Measurements from ENCODE around the gene DMBT1. TPM values are rescaled to one million over a fixed set of nuclear protein-coding genes. Genes with fewer than 3 reads are reported as not detected.

Gene DMBT1
- not detected in 2 replicates for total RNA-seq

DNA sequence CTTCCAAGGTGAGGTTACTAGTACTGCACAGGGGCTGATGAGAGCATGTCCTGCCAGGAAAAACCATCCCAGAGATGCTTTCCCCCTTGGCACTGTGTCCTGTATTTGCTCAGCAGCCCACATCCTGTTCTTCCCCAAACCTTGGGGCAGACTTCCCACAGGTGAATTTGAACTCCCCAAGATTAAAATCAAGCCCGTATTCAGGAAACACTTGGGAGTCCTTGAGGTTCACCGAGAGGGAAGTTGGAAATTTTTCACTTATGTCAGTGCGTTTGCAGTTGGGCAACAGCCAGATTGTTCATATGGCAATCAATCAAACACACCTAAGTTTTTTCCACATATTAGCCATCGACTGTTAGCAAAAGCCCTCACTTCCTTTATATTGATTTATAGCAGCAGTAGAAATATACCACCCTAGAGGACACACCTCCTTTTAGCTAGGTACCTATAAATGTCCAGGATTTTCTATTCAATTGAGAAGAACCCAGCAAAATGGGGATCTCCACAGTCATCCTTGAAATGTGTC, at the start of gene DMBT1:
TSS of gene DMBT1 (plus strand) at position 476 of the 526 bp plus-strand sequence. CDS start at position 493, 17 bp downstream.
- intact Hi-C loops (cut with micrococcal nuclease): loop anchor here (10.0 kb wide), 1 partner anchor 1004 kb away; no protein-coding TSS in a partner anchor

DNA sequence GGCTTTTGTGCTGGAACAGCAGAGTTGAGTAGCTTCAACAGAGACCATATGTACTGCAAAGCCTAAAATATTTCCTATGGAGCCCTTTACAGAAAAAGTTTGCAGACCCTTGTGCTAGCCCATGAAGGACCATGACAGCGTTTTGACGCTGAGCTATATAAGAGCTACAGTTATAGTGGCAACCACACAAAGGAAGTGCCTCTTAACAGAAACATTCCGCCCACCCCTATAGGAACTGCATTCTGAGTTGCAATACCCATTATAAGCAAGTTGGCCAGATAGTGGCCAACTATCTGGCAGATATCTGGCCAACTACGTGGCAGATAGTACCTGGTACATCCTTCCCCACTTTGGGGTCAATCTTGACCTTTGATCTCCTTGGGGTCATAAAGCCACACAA, 47.5 kb upstream of the DMBT1 start:
- intact Hi-C loops (cut with micrococcal nuclease): no loop called here

DNA sequence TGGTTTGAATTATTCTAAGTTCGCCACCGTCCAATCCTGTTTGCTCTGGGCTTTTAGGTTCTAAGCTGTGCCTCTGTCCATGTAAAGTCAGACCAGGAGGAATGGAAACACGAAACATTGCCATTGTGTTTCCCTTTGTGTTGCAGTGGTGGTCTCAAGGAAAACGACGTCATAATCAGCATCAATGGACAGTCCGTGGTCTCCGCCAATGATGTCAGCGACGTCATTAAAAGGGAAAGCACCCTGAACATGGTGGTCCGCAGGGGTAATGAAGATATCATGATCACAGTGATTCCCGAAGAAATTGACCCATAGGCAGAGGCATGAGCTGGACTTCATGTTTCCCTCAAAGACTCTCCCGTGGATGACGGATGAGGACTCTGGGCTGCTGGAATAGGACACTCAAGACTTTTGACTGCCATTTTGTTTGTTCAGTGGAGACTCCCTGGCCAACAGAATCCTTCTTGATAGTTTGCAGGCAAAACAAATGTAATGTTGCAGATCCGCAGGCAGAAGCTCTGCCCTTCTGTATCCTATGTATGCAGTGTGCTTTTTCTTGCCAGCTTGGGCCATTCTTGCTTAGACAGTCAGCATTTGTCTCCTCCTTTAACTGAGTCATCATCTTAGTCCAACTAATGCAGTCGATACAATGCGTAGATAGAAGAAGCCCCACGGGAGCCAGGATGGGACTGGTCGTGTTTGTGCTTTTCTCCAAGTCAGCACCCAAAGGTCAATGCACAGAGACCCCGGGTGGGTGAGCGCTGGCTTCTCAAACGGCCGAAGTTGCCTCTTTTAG, 46.3 kb upstream of the DMBT1 start:
- intact Hi-C loops (cut with micrococcal nuclease): no loop called here

DNA sequence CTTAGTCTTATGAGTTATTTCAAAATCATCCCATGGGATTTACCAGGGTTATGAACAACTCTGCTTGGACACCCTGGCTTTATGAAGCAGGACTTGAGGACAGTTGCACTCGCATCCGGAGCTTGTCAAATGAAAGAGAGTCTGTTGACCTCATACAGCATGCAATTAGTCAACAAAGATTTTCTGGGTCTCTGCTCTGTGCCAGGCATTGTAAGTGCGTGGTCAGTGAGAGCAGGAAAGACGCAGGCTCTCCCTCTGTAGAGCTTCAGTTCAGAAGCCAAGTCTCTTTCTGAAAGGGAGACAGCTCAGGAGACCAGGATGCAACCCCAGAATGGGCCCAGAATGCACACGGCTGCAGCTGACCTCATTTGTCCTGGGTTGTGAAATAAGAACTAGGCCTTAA, 45.5 kb upstream of the DMBT1 start:
- intact Hi-C loops (cut with micrococcal nuclease): no loop called here

DNA sequence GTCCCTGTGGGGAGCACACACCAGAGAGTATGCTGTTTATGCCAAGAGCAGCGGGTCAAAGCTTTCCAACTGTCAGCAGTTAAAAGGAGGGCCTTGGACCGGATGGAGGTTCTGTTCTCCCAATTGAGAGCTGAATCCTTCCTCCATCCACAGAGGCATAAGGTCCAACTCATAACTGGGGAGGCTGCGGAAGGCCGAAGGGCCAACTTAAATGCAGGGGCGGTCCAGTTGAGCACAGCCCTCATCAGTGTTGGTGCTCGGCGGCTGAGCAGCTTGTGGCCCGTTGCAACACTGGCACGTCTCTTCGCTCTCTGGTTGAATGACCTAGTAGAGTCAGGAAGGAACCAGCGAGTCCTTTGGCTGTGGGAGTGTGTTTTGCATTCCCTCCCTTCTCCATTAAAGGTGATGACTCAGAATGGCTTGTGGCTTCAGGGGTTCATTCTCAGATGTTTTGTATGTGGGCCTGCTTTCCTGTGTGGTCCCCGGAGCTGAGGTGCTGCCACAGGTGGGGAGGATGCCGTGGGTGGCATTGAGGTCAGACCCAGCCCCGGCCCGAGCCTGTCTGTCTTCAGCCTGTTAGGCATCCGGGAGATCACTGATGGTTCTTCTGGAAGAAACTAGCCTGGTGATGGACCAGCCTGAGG, 44.8 kb upstream of the DMBT1 start:
- intact Hi-C loops (cut with micrococcal nuclease): loop anchor here (2.0 kb wide), 1 partner anchor 49 kb away; no protein-coding TSS in a partner anchor

DNA sequence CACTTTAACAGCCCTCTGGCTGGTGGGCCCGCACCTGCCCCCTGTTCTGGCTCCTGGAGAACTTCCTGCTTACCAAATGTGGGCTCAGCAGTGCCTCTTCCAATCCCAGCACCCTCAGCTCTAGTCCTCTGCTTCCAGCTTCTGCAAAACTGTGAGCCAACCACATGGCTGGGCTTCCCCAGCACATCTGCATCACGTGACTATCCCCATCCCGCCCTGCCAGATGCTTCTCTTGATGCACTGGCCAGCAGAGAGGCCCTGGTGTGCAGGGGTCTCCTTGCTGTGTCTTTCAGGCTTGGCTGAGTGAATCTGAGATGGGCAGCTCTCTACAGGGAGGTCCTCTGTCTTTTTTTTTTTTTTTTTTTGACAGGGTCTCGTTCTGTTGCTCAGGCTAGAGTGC, 43.8 kb upstream of the DMBT1 start:
- intact Hi-C loops (cut with micrococcal nuclease): loop anchor here (2.0 kb wide), 1 partner anchor 48 kb away; no protein-coding TSS in a partner anchor

DNA sequence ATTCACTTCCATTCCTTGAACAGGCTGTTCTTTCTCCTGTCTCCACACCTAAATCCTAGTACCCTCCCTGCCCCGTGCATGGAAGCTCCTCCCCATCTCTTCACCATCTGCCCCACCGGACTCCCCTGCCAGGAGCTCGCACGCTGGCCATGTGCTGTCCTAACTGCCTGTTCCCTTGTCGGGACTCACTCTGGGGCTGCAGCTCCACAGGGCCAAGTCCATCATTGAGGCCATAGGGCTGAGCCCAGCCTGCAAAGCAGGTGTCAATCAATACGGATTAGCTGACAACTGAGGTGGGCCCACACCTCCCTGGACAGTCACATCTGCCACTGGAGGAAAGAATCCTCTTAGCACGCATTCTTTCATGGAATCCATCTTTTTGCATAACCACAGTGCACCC, 41.4 kb upstream of the DMBT1 start:
- intact Hi-C loops (cut with micrococcal nuclease): no loop called here

DNA sequence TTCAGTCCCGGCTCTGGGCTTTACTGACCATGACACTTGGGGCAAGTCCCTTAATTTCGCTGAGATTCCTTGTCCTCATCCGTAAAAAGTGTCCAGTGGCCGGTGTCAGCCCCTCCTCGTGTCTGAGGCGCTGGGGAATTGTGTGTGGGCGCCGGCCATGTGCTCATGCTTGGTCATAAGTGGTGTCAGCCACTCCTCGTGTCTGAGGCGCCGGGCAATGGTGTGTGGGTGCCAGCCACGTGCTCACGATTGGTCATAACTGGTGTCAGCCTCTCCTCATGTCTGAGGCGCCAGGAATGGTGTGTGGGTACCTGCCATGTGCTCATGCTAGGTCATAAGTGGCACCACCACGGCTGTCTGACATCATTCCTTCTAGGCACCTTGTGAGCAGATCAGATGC, 40.7 kb upstream of the DMBT1 start:
- intact Hi-C loops (cut with micrococcal nuclease): no loop called here

DNA sequence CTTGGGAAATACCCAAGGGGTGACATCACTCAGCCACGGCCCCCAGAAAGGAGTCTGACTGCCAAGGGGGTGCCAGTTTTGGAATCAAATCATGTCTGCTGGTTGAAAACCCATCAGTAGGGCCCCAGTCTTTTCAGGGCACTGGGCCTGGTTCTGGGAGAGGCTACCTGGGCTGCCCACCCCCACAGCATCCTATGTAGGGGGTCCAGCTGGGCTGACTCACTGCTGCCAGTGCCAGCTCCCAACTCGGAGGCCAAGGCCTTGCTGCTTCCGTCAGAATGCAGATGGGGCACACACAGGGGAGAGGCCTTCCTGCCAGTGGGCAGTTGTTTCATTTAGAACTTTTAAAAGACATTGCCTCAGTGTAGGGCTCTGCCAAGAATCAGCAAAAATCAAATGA, 39.5 kb upstream of the DMBT1 start:
- intact Hi-C loops (cut with micrococcal nuclease): no loop called here

DNA sequence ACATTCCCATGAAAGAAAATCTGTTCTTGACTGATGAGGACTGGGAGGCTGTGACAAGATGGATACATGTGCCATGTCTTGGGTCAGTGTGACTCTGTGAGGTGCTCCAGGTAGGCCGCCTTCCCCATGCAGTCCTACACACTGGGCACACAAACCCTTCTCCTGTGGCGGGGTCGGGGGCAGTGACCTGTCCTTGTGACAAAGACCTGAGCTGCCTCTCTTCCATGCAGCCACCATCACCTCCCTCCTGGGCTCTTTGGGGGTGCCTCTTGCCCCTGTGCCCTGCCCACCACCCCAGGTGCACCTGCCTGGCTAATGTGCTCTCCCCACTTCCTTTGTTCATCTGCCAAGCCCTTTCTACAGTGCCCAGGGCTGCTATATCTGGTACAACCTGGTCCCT, 35.7 kb upstream of the DMBT1 start:
- intact Hi-C loops (cut with micrococcal nuclease): loop anchor here (2.0 kb wide), 1 partner anchor 40 kb away; no protein-coding TSS in a partner anchor

DNA sequence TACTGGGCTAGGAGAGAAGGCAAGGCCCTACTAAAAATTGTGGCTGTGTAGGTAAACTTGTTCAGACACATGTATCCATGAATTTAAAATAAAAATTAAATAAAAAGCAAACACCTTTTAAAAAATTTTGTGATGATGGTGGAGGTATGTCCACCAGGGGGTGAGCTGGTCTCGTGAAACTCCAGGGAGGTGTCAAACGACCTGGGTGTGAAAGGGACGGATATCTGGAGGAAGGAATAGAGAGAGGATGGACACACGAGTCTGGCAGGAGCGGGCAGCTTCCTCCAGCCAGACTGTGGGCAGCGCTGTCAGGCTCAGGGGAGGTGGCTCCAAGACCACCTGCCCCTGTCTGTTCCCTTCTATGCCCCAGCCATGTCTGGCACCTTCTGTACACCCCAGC, 34.8 kb upstream of the DMBT1 start:
- intact Hi-C loops (cut with micrococcal nuclease): loop anchor here (2.0 kb wide), 1 partner anchor 39 kb away; no protein-coding TSS in a partner anchor

DNA sequence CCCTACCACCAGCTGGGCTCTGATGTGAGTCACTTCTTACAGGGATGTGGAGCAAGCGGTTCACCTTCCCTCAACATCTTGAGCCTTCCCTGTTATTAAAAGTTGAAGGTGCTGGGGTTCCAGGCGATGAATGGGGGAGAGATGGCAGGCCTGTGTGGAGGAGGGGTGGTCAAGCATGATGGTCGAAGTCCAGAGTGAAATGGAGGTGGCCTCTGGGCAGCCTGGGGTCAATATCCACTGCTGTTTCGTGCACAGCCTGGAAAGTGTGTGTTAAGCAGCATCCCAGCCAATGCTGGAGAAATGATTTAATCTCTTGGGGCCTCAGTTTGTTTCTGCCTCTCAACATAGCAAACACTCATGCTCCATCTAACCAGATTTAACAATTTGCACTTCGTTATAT, 33.7 kb upstream of the DMBT1 start:
- intact Hi-C loops (cut with micrococcal nuclease): no loop called here

DNA sequence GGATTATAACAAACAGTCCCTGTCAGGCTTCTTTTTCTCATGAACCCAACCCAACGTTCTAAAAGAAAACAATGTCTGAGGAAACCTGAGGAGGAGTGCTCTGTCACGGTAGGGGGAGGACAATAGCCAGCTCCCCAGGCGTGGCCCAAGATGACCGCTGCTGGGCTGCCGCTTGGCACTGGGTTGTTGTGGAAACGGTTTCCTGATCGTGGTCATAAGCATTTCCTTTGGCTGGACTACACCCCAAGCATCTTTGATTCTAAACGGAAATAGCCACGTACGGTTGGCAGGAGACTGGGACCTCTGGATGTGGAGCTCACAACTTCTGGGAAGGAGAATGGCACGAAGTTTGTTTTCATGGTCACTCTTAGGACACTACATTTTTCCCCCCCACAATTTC, 30.4 kb upstream of the DMBT1 start:
- intact Hi-C loops (cut with micrococcal nuclease): no loop called here

DNA sequence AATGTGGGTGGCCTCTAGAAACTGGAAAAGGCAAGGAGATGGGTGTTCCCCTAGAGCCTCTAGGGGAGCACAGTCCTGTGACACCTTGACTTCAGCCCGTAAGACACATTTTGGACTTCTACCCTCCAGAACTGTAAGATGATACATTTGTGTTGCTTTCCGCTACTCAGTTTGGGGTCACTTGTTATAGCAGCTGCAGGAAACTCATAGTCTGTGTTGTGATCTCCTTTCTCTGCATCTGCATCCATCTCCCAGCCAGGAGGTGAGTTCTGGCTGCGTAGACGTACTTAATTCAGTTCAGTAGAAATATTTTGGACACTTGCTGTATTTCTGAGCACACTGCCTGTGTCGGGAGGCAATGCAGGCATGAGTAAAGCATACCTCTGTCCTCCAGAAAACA, 29.3 kb upstream of the DMBT1 start:
- intact Hi-C loops (cut with micrococcal nuclease): no loop called here

DNA sequence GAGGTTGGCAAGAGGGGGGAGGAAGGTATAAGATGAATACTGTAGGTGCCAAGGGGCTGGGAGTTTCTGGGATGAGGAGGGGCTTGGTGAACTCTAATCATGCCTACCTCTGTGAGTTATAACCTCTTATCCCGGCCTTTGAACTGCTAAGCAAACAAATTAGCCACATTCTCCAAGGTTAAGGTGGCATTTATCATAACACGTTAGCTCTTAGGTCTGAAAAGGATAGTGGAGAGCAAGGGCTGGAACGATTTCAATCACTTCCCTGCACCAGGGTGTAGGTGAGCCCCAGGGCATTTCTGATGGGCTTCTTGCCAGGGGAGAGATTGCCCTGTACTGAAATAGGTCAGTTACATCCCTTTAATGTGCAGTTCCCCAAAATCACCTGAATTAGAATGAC, 28.6 kb upstream of the DMBT1 start:
- intact Hi-C loops (cut with micrococcal nuclease): no loop called here

DNA sequence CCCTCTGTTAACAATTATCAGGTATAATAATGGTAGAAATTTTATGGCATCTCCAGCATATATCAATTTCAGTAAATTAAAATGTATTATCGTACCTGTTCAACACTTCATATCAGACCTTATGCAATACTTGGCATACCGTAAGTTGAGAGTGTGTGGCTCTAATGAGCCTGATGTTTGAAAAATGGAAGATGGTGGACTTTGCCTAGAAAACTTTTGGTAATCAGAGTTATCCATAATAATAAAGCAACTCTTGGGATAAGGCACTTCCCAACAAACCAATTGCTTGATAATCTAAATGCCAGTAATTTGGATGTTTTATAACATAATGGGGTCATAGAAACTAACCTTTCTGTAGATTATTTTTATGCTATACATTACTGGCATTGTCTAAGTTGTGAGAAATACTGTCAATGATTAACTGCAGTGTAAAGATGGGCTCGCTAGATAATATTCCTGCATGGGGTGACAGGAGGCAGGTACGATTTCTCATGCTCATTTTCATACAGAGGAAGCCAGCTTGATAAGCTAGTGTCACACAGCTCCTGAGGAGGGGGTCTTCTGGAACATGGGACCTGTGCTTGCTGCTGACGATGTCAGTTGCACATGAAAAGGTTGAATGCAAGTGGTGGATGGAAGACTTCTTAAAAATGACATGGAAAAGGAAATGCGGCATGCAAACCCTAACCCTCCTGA, 27.8 kb upstream of the DMBT1 start:
- intact Hi-C loops (cut with micrococcal nuclease): no loop called here

DNA sequence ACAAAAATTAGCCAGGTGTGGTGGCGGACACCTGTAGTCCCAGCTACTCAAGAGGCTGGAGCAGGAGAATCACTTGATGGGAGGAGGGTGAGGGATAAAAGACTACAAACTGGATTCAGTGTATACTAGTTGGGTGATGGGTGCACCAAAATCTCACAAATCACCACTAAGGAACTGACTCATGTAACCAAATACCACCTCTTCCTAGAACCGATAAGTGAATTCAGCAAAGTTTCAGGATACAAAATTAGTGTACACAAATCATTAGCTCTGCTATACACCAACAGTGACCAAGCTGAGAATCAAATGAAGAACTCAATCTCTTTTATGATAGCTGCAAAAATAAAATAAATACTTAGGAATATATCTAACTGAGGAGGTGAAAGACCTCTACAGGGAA, 23.0 kb upstream of the DMBT1 start:
- intact Hi-C loops (cut with micrococcal nuclease): no loop called here

DNA sequence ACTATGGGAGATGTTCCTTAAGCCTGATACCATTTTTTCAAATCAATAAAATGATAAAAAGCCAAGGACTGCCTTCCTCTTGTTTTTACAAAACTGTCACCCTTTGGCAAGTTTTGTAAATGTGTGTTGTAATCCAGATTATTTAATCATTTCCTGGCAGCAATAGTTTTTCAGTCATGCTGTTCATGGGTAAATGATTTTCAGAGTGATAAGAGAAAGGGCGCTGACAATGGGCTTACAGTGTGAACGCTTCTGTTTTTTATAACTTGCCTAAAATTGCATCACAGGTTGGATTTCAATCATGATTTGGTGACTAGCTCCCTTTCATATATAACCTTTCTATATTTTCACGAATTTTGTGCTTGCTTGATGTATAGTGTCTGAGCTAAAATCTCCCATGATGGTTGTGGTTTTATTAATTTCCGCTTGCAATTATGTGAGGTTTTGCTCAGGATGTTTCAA, 19.0 kb upstream of the DMBT1 start:
- intact Hi-C loops (cut with micrococcal nuclease): no loop called here

DNA sequence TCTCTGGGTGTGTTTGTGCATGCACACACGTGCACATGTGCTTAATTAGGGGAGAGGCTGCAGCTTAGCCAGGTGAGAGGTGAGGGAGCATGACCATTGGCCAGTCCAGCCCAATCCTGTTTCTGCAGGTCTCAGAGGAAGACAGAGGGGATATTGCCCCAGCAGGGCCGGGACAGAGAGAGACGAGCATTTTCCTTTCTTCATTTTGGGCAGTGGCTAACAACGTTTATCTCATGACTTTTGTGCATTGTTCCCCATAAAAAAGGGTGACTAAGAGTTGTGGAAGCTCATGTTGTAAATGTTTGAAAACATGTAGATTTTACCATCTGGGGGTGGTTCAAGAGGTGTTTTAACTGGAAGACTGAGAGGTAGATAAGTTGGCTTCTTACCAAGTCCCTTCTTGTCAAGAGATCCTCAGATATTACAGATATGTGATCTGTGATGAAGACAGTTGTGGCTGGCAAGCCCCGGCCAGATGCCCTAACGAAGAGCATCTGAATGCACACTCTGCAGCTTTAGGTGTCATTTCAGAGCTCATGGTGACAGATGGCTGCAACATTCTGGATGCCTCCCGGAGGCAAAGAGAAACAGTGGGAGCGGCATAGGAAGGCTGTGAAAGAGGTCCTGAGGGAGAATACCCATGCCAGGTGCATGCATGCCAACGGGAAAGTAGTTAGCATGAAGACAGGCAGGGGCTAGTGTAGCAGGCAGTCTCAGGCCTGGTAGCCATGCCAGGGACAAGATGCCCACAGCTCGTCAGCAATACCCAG, 16.7 kb upstream of the DMBT1 start:
- intact Hi-C loops (cut with micrococcal nuclease): no loop called here

DNA sequence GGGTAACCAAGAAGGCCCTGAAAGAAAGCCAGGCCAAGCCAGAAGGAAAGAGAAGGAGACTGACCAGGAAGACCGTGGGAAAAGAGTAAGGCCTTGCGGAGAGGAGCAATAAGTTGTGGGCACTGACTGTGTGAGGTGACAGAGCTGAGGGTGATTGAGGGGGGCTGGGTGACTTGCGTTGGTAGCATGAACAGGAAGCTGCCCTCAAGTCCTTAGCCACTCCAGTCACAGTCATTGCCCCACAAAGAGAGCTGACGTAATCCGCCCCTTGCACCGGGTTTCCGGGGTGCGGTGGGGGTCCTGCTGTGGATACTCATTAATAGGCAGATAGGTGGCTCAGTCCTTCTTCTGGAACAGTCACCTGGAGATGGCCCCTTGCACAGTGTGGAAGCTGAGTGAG, 16.1 kb upstream of the DMBT1 start:
- intact Hi-C loops (cut with micrococcal nuclease): no loop called here

DNA sequence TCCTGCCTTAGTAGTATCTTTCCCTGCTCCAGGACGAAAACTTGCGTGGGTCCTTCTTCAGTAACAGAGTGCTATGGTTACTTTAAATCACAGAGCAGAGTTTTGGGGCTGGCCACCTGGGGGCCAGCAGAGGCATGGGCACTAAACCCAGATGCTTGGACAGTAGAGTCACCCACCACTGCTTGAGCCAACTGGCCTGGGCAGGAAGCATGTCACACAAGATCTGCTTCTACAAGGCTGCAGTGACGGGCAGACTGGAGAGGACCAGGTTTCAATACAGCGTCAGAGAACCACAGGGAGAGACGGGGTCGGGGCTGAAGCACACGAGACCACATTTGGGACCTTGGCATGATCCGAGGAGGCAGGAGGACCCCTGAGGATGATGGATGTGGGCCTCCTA, 14.3 kb upstream of the DMBT1 start:
- intact Hi-C loops (cut with micrococcal nuclease): no loop called here

Data from T-helper 1 cell treated with Interleukin-12 subunit alpha and Interleukin-12 subunit beta and Interleukin-4 antibody, amounts not matched to agents 30 ng/mL and 1 ng/mL, for 36 hours (primary cell).